DOHH2 (cell line): ENCODE results near the gene ADRA1B.

Experiments
- CTCF ChIP-seq: fragments of 200-600 bp; sonication (generic); IDR thresholded peaks from one replicate; pipeline ENCODE4 v1.5.1; 2014; ENCODE audit warnings: antibody characterized with exemption, mild to moderate bottlenecking, low read depth, low read length; ENCODE audit not compliant: poor library complexity, severe bottlenecking
- EZH2phosphoT487 ChIP-seq: fragments of 200-600 bp; sonication (generic); IDR thresholded peaks from 2 replicates; pipeline ENCODE4 v1.6.1; 2017; ENCODE audit warnings: borderline replicate concordance, mild to moderate bottlenecking, antibody characterized with exemption, low read length, moderate library complexity, mixed read lengths

- TF ChIP-seq CTCF (no peak), EZH2phosphoT487 (no peak)
These were observed 13.2 kb upstream of the ADRA1B start for GRCh38 chr5:159903131-159903530.
